Measurements from ENCODE around the gene LHX4.

Gene LHX4

GRCh38 chr1:180312926-180313325 is 82.9 kb downstream of the LHX4 start:
- DNase-seq = no peak

- no peak for DNase-seq
Measured at GRCh38 chr1:180327089-180327488, 97.0 kb downstream of the LHX4 start.
